Limb (tissue), 2 donors: ENCODE results near the gene EXOC1L.

Source experiments
- DNase-seq, 2 donors: peaks; one replicate each; pipeline ENCODE4 v3.0.0-alpha.2; 2016; ENCODE audit errors: extremely low spot score in 2 of 2

Gene EXOC1L

DNA sequence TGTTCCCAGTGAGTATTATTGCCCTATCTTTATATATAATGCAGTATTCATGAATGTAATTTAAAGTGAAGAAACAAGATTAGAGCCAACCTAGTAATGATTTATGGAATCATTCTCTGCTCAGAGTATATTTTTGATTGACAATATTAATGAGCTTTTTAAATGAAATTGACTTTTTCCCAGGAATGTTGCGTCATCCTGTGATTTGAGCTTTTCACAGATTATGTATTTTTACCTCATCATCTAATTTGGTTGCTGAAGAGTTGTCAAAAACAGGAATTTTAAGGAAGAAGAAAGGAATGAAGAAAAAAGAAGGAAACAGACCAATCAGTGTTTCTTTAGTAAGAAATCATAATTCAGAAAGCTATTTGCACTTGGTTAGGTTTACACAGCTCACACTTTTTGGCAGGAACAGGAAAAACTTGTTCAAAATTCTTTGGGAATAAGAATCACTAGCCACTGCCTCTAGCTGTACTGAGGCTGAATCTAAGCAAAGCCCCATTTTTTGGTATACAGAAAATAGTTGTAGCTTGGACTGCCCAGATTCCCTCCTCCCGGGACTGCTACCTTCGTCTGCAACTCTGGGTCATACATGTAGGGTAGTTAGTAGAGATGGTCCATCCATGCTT is 61.2 kb downstream of the EXOC1L start:
- no peak for DNase-seq

DNA sequence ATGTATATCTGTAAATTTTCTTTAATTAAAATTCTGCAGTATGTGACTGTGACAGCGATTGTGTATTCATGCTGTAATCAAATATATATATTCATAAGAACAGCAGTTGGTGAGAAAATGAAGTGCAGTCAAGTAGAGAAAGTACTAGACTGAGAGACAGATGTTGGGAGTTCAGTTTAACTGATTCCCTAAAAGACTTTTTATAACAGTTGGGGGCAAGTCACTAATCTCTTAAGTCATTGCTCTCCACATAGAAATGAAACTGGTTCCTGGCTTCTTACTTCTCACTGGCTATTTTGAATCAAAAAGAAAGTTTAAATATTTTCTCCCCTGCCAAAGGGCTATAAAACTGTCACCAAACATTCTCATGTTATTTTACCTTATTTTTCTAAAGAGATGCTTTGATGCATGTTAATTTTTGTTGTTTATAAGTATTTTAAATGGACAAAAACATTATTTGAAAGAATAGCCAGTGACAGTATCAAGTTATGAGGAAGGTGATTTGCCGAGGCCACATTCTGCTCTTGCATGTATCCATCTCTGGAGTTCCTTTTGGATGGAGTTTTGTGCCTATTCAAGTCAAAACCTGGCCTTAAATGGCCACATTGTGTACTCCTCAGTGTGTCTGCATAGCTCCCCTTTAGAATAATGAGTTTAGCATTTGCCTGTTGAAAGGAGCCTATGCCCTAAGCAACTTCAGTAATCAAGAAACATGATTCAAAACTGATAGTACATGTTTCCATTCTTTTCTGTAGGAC is 64.7 kb downstream of the EXOC1L start:
- DNase-seq, result no peak

DNA sequence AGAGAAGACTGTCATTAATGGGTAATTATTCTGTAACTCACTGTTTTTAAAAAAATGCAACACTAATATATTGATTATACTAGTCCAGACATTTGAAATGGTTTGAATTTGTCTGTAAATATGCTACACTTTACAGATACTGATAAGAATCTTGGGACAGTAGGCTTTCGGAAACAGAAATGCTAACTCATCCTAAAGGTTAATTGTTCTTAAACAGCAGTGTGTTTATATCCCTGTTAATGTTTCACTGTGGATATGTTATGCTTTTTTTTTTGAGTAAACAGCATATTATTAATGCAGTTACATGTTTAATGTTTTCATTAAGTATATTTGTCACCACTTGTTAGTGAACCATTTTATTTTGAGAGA is 65.2 kb downstream of the EXOC1L start:
- DNase-seq, result no peak
